Neuronal stem cell (in vitro differentiated cells): ENCODE measurements around the gene ABLIM3.

Source experiments
- DNase-seq: peaks from one replicate; pipeline ENCODE4 v3.0.0-alpha.2; 2013; ENCODE audit warnings: low spot score
- H2AFZ ChIP-seq: one replicate; pipeline ENCODE4 v1.6.1; 2013; ENCODE audit warnings: mild to moderate bottlenecking, low read length, inconsistent platforms
- H2AK5ac ChIP-seq: 2 replicates; pipeline ENCODE4 v1.6.1; 2013; ENCODE audit warnings: low read depth, mild to moderate bottlenecking, inconsistent platforms, low read length, moderate library complexity, mixed read lengths
- H2BK120ac ChIP-seq: 2 replicates; pipeline ENCODE4 v1.6.1; 2013; ENCODE audit warnings: low read depth, mild to moderate bottlenecking, inconsistent platforms, low read length, moderate library complexity, mixed read lengths
- H2BK12ac ChIP-seq: one replicate; pipeline ENCODE4 v1.6.1; 2013; ENCODE audit warnings: low read length, inconsistent platforms
- H2BK15ac ChIP-seq: 2 replicates; pipeline ENCODE4 v1.6.1; 2013; ENCODE audit warnings: mild to moderate bottlenecking, low read length, inconsistent platforms, mixed read lengths
- H2BK5ac ChIP-seq: one replicate; pipeline ENCODE4 v1.6.1; 2013; ENCODE audit warnings: inconsistent platforms, mild to moderate bottlenecking, low read length, moderate library complexity
- H3K14ac ChIP-seq: one replicate; pipeline ENCODE4 v1.6.1; 2013; ENCODE audit warnings: low read length, inconsistent platforms
- H3K18ac ChIP-seq: 2 replicates; pipeline ENCODE4 v1.6.1; 2013; ENCODE audit warnings: low read length, inconsistent platforms
- H3K23ac ChIP-seq: 2 replicates; pipeline ENCODE4 v1.6.1; 2013; ENCODE audit warnings: low read depth, mild to moderate bottlenecking, mixed read lengths, low read length, inconsistent platforms; ENCODE audit not compliant: poor library complexity
- H3K27ac ChIP-seq: replicated peaks from 3 replicates; pipeline ENCODE4 v1.5.1; 2013; ENCODE audit warnings: low read length, inconsistent platforms
- H3K27me3 ChIP-seq, 3 experiments: 2 replicates each; pipeline ENCODE4 v1.6.1; 2013; ENCODE audit warnings: low read length in 3 of 3, mild to moderate bottlenecking in 2 of 3, inconsistent platforms in 1 of 3, low read depth in 1 of 3, mixed read lengths in 1 of 3, moderate library complexity in 1 of 3; ENCODE audit not compliant: control insufficient read depth in 3 of 3, insufficient read depth in 3 of 3
- H3K36me3 ChIP-seq, 2 donors: replicated peaks in 1 of 2; 2 replicates each; pipeline ENCODE4 v1.6.1; 2013; ENCODE audit warnings: low read length in 2 of 2; ENCODE audit not compliant: control insufficient read depth in 2 of 2, insufficient read depth in 2 of 2
- H3K4ac ChIP-seq: 2 replicates; pipeline ENCODE4 v1.6.1; 2013; ENCODE audit warnings: inconsistent platforms, mild to moderate bottlenecking, low read length, moderate library complexity
- H3K4me1 ChIP-seq, 2 donors: 1 replicate in 1 of 2; 2 replicates in 1 of 2; pipeline ENCODE4 v1.6.1; 2013; ENCODE audit warnings: low read length in 2 of 2, low read depth in 1 of 2; ENCODE audit not compliant: control insufficient read depth in 2 of 2, insufficient read depth in 1 of 2
- H3K4me2 ChIP-seq: one replicate; pipeline ENCODE4 v1.6.1; 2013; ENCODE audit warnings: mild to moderate bottlenecking, low read length, inconsistent platforms; ENCODE audit not compliant: insufficient read depth, poor library complexity, severe bottlenecking
- H3K4me3 ChIP-seq, 2 donors: 2 replicates each; pipeline ENCODE4 v1.5.1; 2013; ENCODE audit warnings: low read length in 2 of 2, mild to moderate bottlenecking in 2 of 2, inconsistent platforms in 1 of 2, moderate library complexity in 1 of 2
- H3K79me1 ChIP-seq: one replicate; pipeline ENCODE4 v1.6.1; 2013; ENCODE audit warnings: low read depth, mild to moderate bottlenecking, inconsistent platforms, low read length, moderate library complexity
- H3K9ac ChIP-seq: one replicate; pipeline ENCODE4 v1.6.1; 2013; ENCODE audit warnings: mild to moderate bottlenecking, low read depth, low read length, inconsistent platforms; ENCODE audit not compliant: poor library complexity
- H3K9me3 ChIP-seq, 2 donors: replicated peaks in 1 of 2; 2 replicates each; pipeline versions ENCODE3 to v1.6.1; 2013; ENCODE audit warnings: low read length in 2 of 2, mild to moderate bottlenecking in 2 of 2, inconsistent platforms in 1 of 2, low read depth in 1 of 2, mixed read lengths in 1 of 2, moderate library complexity in 1 of 2; ENCODE audit not compliant: control insufficient read depth in 2 of 2, insufficient read depth in 1 of 2
- H4K8ac ChIP-seq: one replicate; pipeline ENCODE4 v1.6.1; 2013; ENCODE audit warnings: low read depth, mild to moderate bottlenecking, inconsistent platforms, low read length, moderate library complexity
- H4K91ac ChIP-seq: one replicate; pipeline ENCODE4 v1.6.1; 2013; ENCODE audit warnings: low read length, low read depth, mild to moderate bottlenecking, inconsistent platforms; ENCODE audit not compliant: poor library complexity
- WGBS, 2 donors: extraction: QIAGEN DNeasy Blood & Tissue Kit; methylation state at CpG; one replicate each; pipeline ENCODE4 v1.1.7; 2013; ENCODE audit warnings: missing lambda C conversion rate in 2 of 2, mixed read lengths in 1 of 2; ENCODE audit not compliant: insufficient read length in 2 of 2, insufficient replicate concordance in 1 of 2; ENCODE audit errors: extremely low coverage in 2 of 2; 5-methylcytosine and 5-hydroxymethylcytosine counted together

The ABLIM3 gene

GRCh38 chr5:149153193-149153750 lies 12.0 kb downstream of the ABLIM3 start:
- H3K79me1 ChIP-seq: no peaks in the 10 kb centered on the region
- H2BK5ac ChIP-seq: no peak overlapping the region
- no peak overlapping the region for H3K23ac ChIP-seq
- no peak overlapping the region for H4K8ac ChIP-seq
- H3K4me3 ChIP-seq: no peak overlapping the region
- H4K91ac ChIP-seq: no peak overlapping the region
- no peak overlapping the region for H3K4ac ChIP-seq
- no CpG with 5 or more reads among the region's 4 CpGs for WGBS, 2 donors
- no peak overlapping the region for H3K4me2 ChIP-seq
- H3K27ac ChIP-seq: no peak overlapping the region
- H3K9me3 ChIP-seq: no peaks in the 10 kb centered on the region
- H2AFZ ChIP-seq: no peak overlapping the region
- H3K36me3 ChIP-seq: no peaks in the 10 kb centered on the region
- no peak overlapping the region for H2AK5ac ChIP-seq
- no peaks in the 10 kb centered on the region for H3K27me3 ChIP-seq
- no peak overlapping the region for H3K18ac ChIP-seq
- H3K14ac ChIP-seq: no peak overlapping the region
- no peak overlapping the region for H2BK15ac ChIP-seq
- no peak overlapping the region for H3K9ac ChIP-seq
- DNase-seq: no peak
- no peaks in the 10 kb centered on the region for H3K4me1 ChIP-seq
- H2BK120ac ChIP-seq: no peak overlapping the region
- no peak overlapping the region for H2BK12ac ChIP-seq

GRCh38 chr5:149153751-149154610 lies 12.7 kb downstream of the ABLIM3 start:
- no peak overlapping the region for H2BK12ac ChIP-seq
- H2BK15ac ChIP-seq: no peak overlapping the region
- H3K79me1 ChIP-seq: no peaks in the 10 kb centered on the region
- H2BK5ac ChIP-seq: no peak overlapping the region
- no peak overlapping the region for H4K8ac ChIP-seq
- no peak overlapping the region for H3K9ac ChIP-seq
- no peak overlapping the region for H4K91ac ChIP-seq
- H3K4ac ChIP-seq: no peak overlapping the region
- no peaks in the 10 kb centered on the region for H3K9me3 ChIP-seq
- no peak overlapping the region for H3K4me3 ChIP-seq
- no peak overlapping the region for H3K4me2 ChIP-seq
- H3K4me1 ChIP-seq: no peaks in the 10 kb centered on the region
- H2BK120ac ChIP-seq: no peak overlapping the region
- H2AK5ac ChIP-seq: no peak overlapping the region
- H3K27me3 ChIP-seq: no peaks in the 10 kb centered on the region
- H3K23ac ChIP-seq: no peak overlapping the region
- no peak overlapping the region for H3K18ac ChIP-seq
- no peak for DNase-seq
- no peak overlapping the region for H3K27ac ChIP-seq
- H3K14ac ChIP-seq: no peak overlapping the region
- no peak overlapping the region for H2AFZ ChIP-seq
- WGBS, 2 donors: no CpG with 5 or more reads among the region's 8 CpGs
- H3K36me3 ChIP-seq: no peaks in the 10 kb centered on the region

GRCh38 chr5:149154650-149155049 lies 13.4 kb downstream of the ABLIM3 start:
- Histone ChIP-seq H2AK5ac (no peak overlapping the region), H4K8ac (no peak overlapping the region), H3K14ac (no peak overlapping the region), H3K4me3 (no peak overlapping the region), H2BK5ac (no peak overlapping the region), H3K4me1 (no peaks in the 10 kb centered on the region), H3K9ac (no peak overlapping the region), H3K36me3 (no peaks in the 10 kb centered on the region), H2BK120ac (no peak overlapping the region), H3K18ac (no peak overlapping the region), H4K91ac (no peak overlapping the region), H2BK15ac (no peak overlapping the region), H2BK12ac (no peak overlapping the region), H3K27ac (no peak overlapping the region), H3K9me3 (no peaks in the 10 kb centered on the region), H3K23ac (no peak overlapping the region), H3K79me1 (no peaks in the 10 kb centered on the region), H2AFZ (no peak overlapping the region), H3K4me2 (no peak overlapping the region), H3K4ac (no peak overlapping the region), H3K27me3 (no peaks in the 10 kb centered on the region)
- WGBS, 2 donors: no CpG with 5 or more reads among the region's 1 CpG
- DNase-seq: no peak

- no peak overlapping the region for H3K14ac ChIP-seq
- no peaks in the 10 kb centered on the region for H3K27me3 ChIP-seq
- no peak overlapping the region for H3K4ac ChIP-seq
- H2BK15ac ChIP-seq: no peak overlapping the region
- H3K4me1 ChIP-seq: no peaks in the 10 kb centered on the region
- no peaks in the 10 kb centered on the region for H3K79me1 ChIP-seq
- no peak overlapping the region for H2BK12ac ChIP-seq
- no peak overlapping the region for H3K4me2 ChIP-seq
- H2BK120ac ChIP-seq: no peak overlapping the region
- no CpG with 5 or more reads among the region's 4 CpGs for WGBS, 2 donors
- no peak overlapping the region for H2AFZ ChIP-seq
- H2BK5ac ChIP-seq: no peak overlapping the region
- H3K18ac ChIP-seq: no peak overlapping the region
- DNase-seq: no peak
- no peaks in the 10 kb centered on the region for H3K9me3 ChIP-seq
- H4K8ac ChIP-seq: no peak overlapping the region
- no peaks in the 10 kb centered on the region for H3K36me3 ChIP-seq
- H2AK5ac ChIP-seq: no peak overlapping the region
- no peak overlapping the region for H3K9ac ChIP-seq
- no peak overlapping the region for H3K23ac ChIP-seq
- H3K27ac ChIP-seq: no peak overlapping the region
- H4K91ac ChIP-seq: no peak overlapping the region
- no peak overlapping the region for H3K4me3 ChIP-seq
These were observed 15.3 kb downstream of the ABLIM3 start for GRCh38 chr5:149156435-149157083.
